Neural cell (in vitro differentiated cells): ENCODE measurements around the gene TINAGL1.

Source experiments
- EP300 ChIP-seq: fragments of 450-650 bp; conservative IDR thresholded peaks from 2 replicates; pipeline ENCODE4 v1.6.1; 2014; ENCODE audit warnings: antibody characterized with exemption, mild to moderate bottlenecking, moderate library complexity; ENCODE audit not compliant: poor library complexity, severe bottlenecking
- EZH2 ChIP-seq: fragments of 200-600, 300-800 bp; shearing (Covaris generic), sonication (generic); IDR thresholded peaks from 2 replicates; pipeline ENCODE4 v1.6.1; 2014; ENCODE audit warnings: antibody characterized with exemption, low read length, borderline replicate concordance, mild to moderate bottlenecking; ENCODE audit not compliant: insufficient read depth, poor library complexity, severe bottlenecking
- POLR2AphosphoS5 ChIP-seq: IDR thresholded peaks from 2 replicates; pipeline ENCODE4 v1.6.1; 2012
- RAD21 ChIP-seq: fragments of 450-650 bp; conservative IDR thresholded peaks from 2 replicates; pipeline ENCODE4 v1.6.1; 2014; ENCODE audit warnings: antibody characterized with exemption, mild to moderate bottlenecking, moderate library complexity
- SMC3 ChIP-seq: fragments of 450-650 bp; conservative IDR thresholded peaks from 2 replicates; pipeline ENCODE4 v1.6.1; 2014; ENCODE audit warnings: antibody characterized with exemption, mild to moderate bottlenecking, moderate library complexity; ENCODE audit not compliant: poor library complexity
- TF ChIP-seq, protein P1 (sequence below): fragments of 450-650 bp; IDR thresholded peaks from 2 replicates; pipeline ENCODE4 v1.5.1; 2014; ENCODE audit warnings: antibody characterized with exemption, mild to moderate bottlenecking, moderate library complexity; ENCODE audit not compliant: poor library complexity, severe bottlenecking
- TF ChIP-seq, protein P2 (sequence below): IDR thresholded peaks from 2 replicates; pipeline ENCODE4 v1.6.1; 2012; ENCODE audit warnings: borderline replicate concordance

DNA sequence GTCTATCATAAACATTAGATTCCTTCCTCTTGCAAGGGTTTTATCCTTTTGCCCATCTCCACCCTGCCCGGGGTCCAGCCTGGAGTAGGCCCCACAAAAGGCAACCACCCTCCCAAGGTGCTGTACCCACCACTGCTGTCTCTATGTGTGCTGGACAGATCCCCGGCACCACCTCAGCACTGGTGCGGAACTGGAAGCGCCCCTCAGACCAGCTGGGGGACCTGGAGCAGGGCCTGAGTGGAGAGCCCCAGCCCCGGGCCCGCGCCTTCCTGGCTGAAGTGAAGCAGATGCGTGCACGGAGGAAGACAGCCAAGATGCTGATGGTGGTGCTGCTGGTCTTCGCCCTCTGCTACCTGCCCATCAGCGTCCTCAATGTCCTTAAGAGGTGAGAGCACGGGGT lies 47.0 kb downstream of the TINAGL1 start:
- TF ChIP-seq EP300 (no peak), POLR2AphosphoS5 (no peak), EZH2 (no peak), RAD21 (no peak), SMC3 (no peak)
- TF ChIP-seq, protein P1, sequence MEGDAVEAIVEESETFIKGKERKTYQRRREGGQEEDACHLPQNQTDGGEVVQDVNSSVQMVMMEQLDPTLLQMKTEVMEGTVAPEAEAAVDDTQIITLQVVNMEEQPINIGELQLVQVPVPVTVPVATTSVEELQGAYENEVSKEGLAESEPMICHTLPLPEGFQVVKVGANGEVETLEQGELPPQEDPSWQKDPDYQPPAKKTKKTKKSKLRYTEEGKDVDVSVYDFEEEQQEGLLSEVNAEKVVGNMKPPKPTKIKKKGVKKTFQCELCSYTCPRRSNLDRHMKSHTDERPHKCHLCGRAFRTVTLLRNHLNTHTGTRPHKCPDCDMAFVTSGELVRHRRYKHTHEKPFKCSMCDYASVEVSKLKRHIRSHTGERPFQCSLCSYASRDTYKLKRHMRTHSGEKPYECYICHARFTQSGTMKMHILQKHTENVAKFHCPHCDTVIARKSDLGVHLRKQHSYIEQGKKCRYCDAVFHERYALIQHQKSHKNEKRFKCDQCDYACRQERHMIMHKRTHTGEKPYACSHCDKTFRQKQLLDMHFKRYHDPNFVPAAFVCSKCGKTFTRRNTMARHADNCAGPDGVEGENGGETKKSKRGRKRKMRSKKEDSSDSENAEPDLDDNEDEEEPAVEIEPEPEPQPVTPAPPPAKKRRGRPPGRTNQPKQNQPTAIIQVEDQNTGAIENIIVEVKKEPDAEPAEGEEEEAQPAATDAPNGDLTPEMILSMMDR = no peak
- TF ChIP-seq, protein P2, sequence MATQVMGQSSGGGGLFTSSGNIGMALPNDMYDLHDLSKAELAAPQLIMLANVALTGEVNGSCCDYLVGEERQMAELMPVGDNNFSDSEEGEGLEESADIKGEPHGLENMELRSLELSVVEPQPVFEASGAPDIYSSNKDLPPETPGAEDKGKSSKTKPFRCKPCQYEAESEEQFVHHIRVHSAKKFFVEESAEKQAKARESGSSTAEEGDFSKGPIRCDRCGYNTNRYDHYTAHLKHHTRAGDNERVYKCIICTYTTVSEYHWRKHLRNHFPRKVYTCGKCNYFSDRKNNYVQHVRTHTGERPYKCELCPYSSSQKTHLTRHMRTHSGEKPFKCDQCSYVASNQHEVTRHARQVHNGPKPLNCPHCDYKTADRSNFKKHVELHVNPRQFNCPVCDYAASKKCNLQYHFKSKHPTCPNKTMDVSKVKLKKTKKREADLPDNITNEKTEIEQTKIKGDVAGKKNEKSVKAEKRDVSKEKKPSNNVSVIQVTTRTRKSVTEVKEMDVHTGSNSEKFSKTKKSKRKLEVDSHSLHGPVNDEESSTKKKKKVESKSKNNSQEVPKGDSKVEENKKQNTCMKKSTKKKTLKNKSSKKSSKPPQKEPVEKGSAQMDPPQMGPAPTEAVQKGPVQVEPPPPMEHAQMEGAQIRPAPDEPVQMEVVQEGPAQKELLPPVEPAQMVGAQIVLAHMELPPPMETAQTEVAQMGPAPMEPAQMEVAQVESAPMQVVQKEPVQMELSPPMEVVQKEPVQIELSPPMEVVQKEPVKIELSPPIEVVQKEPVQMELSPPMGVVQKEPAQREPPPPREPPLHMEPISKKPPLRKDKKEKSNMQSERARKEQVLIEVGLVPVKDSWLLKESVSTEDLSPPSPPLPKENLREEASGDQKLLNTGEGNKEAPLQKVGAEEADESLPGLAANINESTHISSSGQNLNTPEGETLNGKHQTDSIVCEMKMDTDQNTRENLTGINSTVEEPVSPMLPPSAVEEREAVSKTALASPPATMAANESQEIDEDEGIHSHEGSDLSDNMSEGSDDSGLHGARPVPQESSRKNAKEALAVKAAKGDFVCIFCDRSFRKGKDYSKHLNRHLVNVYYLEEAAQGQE = no peak
